ENCODE results near the gene ADAR. TPM values are rescaled to one million over a fixed set of nuclear protein-coding genes. Genes with fewer than 3 reads are reported as not detected.

Gene ADAR
- total RNA-seq, 2 experiments from 2014 or later = 377 to 398 TPM

DNA sequence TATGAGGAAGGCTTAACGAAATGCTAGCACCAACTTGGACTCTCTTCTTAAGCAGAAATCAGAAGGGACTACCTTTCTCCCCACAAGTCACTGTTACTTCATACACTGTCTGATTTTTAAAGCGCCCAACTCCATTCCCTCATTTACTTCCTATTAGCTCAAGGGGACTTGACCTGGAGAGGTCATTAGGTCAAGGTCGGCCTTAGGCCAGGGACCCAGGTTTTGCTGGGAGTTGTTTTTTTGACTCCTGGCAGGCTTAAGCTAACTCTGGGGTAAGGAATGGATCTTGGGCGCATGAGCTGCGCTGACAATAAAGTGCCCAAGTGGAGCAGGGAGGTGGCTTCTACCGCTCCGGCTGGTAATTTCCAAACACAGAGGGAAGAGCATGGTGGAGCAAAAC lies 16.8 kb downstream of the ADAR start:
- H3K9me3 Mint-ChIP-seq = no peaks in the 10 kb centered on the region
- no peak for DNase-seq

DNA sequence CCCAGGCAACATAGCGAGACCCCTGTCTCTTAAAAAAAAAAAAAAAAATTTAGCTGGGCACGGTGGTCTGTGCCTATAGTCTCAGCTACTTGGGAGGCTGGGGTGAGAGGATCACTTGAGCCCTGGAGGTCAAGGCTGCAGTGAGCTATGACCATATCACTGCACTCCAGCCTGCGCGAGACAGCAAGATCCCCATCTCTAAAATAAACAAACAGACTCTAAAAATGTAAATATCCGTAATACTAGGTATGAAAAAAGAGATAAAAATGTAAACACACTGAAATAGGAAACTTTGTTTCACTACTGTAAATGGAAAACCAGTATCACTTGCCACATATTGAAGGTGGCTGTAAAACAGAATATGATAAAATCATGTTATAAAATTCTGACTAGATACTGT lies 17.2 kb downstream of the ADAR start:
- CTCF ChIA-PET = no interaction called here
- Mint-ChIP-seq H3K27me3 (no peaks in the 10 kb centered on the region), H3K4me1 (peaks cover 12% of the 10 kb centered on the region), H3K4me3 (no peak overlapping the region), H3K36me3 (ENCODE audit: low read depth) (peaks cover 89% of the 10 kb centered on the region), H3K9me3 (no peaks in the 10 kb centered on the region), H3K27ac (no peak overlapping the region)
- POLR2A ChIA-PET = no interaction called here
- DNase-seq = no peak

More for the DNA sequence above, 16.8 kb downstream of the ADAR start:
- H3K36me3 Mint-ChIP-seq (ENCODE audit: low read depth) = peaks cover 89% of the 10 kb centered on the region
- H3K4me3 Mint-ChIP-seq = no peak overlapping the region
- POLR2A ChIA-PET = interaction anchor here (1.6 kb wide), 1 partner anchor 14 kb away, joined by 6 read pairs; no protein-coding TSS in a partner anchor
- no peaks in the 10 kb centered on the region for H3K27me3 Mint-ChIP-seq
- CTCF ChIA-PET = no interaction called here
- no peak overlapping the region for H3K27ac Mint-ChIP-seq
- H3K4me1 Mint-ChIP-seq = peaks cover 11% of the 10 kb centered on the region

GRCh38 chr1:154589780-154590179 lies 18.2 kb downstream of the ADAR start:
- Mint-ChIP-seq H3K27me3 (no peaks in the 10 kb centered on the region), H3K27ac (no peak overlapping the region), H3K4me3 (no peak overlapping the region), H3K36me3 (ENCODE audit: low read depth) (peaks cover 93% of the 10 kb centered on the region), H3K4me1 (peaks cover 20% of the 10 kb centered on the region), H3K9me3 (no peaks in the 10 kb centered on the region)
- DNase-seq = no peak
- POLR2A ChIA-PET = interaction anchor here (0.9 kb wide), 1 partner anchor 409 kb away, joined by 3 read pairs; no protein-coding TSS in a partner anchor
- CTCF ChIA-PET = interaction anchor here (1.3 kb wide), 1 partner anchor 30 kb away, joined by 4 read pairs; no protein-coding TSS in a partner anchor

- H3K4me3 Mint-ChIP-seq = no peak overlapping the region
- POLR2A ChIA-PET = interaction anchor here (0.9 kb wide), 1 partner anchor 22 kb away, joined by 3 read pairs; no protein-coding TSS in a partner anchor
- peaks cover 25% of the 10 kb centered on the region for H3K4me1 Mint-ChIP-seq
- no peaks in the 10 kb centered on the region for H3K27me3 Mint-ChIP-seq
- H3K36me3 Mint-ChIP-seq (ENCODE audit: low read depth) = peaks cover 98% of the 10 kb centered on the region
- H3K27ac Mint-ChIP-seq = no peak overlapping the region
- CTCF ChIA-PET = no interaction called here
- DNase-seq = no peak
- H3K9me3 Mint-ChIP-seq = no peaks in the 10 kb centered on the region
Observed at GRCh38 chr1:154586641-154587040, 21.3 kb downstream of the ADAR start.

GRCh38 chr1:154586231-154586630 lies 21.8 kb downstream of the ADAR start:
- CTCF ChIA-PET = no interaction called here
- no peak for DNase-seq
- peaks cover 25% of the 10 kb centered on the region for H3K4me1 Mint-ChIP-seq
- POLR2A ChIA-PET = interaction anchor here (0.9 kb wide), 1 partner anchor 22 kb away, joined by 3 read pairs; no protein-coding TSS in a partner anchor
- H3K27me3 Mint-ChIP-seq = no peaks in the 10 kb centered on the region
- peaks cover 95% of the 10 kb centered on the region for H3K36me3 Mint-ChIP-seq (ENCODE audit: low read depth)
- no peaks in the 10 kb centered on the region for H3K9me3 Mint-ChIP-seq
- no peak overlapping the region for H3K27ac Mint-ChIP-seq
- H3K4me3 Mint-ChIP-seq = no peak overlapping the region

GRCh38 chr1:154584267-154584994 lies 23.6 kb downstream of the ADAR start:
- H3K27me3 Mint-ChIP-seq = no peaks in the 10 kb centered on the region
- no peaks in the 10 kb centered on the region for H3K9me3 Mint-ChIP-seq
- no peak for DNase-seq
- peaks cover 25% of the 10 kb centered on the region for H3K4me1 Mint-ChIP-seq
- H3K27ac Mint-ChIP-seq = peak overlapping the region; percentile 47
- H3K4me3 Mint-ChIP-seq = no peak overlapping the region
- ChIA-PET CTCF (no interaction called here), POLR2A (interaction anchor here (1.0 kb wide), 1 partner anchor 21 kb away, joined by 3 read pairs; no protein-coding TSS in a partner anchor)
- H3K36me3 Mint-ChIP-seq (ENCODE audit: low read depth) = peaks cover 95% of the 10 kb centered on the region

GRCh38 chr1:154583773-154584172 lies 24.2 kb downstream of the ADAR start:
- no peak for DNase-seq
- no peak overlapping the region for H3K27ac Mint-ChIP-seq
- ChIA-PET CTCF (no interaction called here), POLR2A (interaction anchor here (1.0 kb wide), 1 partner anchor 21 kb away, joined by 3 read pairs; no protein-coding TSS in a partner anchor)
- no peaks in the 10 kb centered on the region for H3K9me3 Mint-ChIP-seq
- H3K4me3 Mint-ChIP-seq = no peak overlapping the region
- H3K36me3 Mint-ChIP-seq (ENCODE audit: low read depth) = peaks cover 95% of the 10 kb centered on the region
- no peaks in the 10 kb centered on the region for H3K27me3 Mint-ChIP-seq
- peaks cover 25% of the 10 kb centered on the region for H3K4me1 Mint-ChIP-seq

GRCh38 chr1:154582885-154583284 lies 25.1 kb downstream of the ADAR start:
- POLR2A ChIA-PET = no interaction called here
- no peak overlapping the region for H3K4me3 Mint-ChIP-seq
- H3K27ac Mint-ChIP-seq = no peak overlapping the region
- peaks cover 23% of the 10 kb centered on the region for H3K4me1 Mint-ChIP-seq
- CTCF ChIA-PET = no interaction called here
- peaks cover 93% of the 10 kb centered on the region for H3K36me3 Mint-ChIP-seq (ENCODE audit: low read depth)
- DNase-seq = no peak
- H3K9me3 Mint-ChIP-seq = no peaks in the 10 kb centered on the region
- no peaks in the 10 kb centered on the region for H3K27me3 Mint-ChIP-seq

GRCh38 chr1:154581766-154582165 lies 26.2 kb downstream of the ADAR start:
- H3K36me3 Mint-ChIP-seq (ENCODE audit: low read depth) = peaks cover 83% of the 10 kb centered on the region
- H3K4me3 Mint-ChIP-seq = no peak overlapping the region
- no peaks in the 10 kb centered on the region for H3K9me3 Mint-ChIP-seq
- POLR2A ChIA-PET = no interaction called here
- no peaks in the 10 kb centered on the region for H3K27me3 Mint-ChIP-seq
- no peak for DNase-seq
- no peak overlapping the region for H3K27ac Mint-ChIP-seq
- CTCF ChIA-PET = no interaction called here
- H3K4me1 Mint-ChIP-seq = peaks cover 18% of the 10 kb centered on the region

DNA sequence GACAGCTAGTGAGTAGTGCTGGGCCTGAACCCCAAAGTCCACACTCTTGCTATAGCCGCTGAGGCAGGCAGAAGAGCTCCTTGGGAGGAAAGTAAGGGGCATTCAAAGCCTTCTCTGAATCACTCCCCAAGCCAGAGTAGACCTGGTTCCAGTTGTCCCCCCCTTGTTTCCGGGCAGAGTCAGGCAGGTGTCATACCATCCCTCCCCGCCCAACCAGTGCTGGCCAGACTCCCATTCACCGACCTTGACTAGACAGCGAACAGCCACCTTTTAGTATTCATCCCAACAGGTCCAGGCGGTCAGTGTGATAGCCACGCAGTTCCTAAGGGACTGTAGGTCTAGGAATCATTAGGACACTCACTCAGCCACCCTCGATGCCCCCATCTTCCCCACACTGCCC lies 28.6 kb downstream of the ADAR start:
- no peak overlapping the region for H3K27ac Mint-ChIP-seq

DNA sequence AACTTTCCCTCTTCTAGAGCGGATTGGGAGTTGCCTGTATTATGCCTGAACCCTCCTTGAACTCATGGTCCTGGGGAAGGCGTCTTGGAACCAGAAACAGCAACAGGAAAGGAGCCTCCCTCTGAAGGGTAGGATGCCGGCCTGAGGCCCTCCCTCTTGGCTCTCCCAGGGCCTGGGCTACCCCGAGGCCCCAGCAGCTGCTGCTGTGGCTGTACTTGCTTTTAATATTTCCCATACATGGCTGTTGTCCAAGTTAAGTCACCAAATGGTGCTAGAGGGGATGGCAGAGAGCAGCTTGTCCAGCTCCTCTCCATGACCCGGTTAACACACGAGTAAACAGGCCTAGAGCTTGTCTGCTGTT lies 29.9 kb downstream of the ADAR start:
- H3K36me3 Mint-ChIP-seq (ENCODE audit: low read depth) = peaks cover 46% of the 10 kb centered on the region
- ChIA-PET POLR2A (interaction anchor here (0.6 to 1.9 kb wide), 3 partner anchors 10 to 35 kb away, joined by 3 to 6 read pairs (median 5); no protein-coding TSS in a partner anchor), CTCF (interaction anchor here (0.6 to 1.4 kb wide), 2 partner anchors 18 to 48 kb away, joined by 3 to 4 read pairs; no protein-coding TSS in a partner anchor)
- no peak overlapping the region for H3K27ac Mint-ChIP-seq
- DNase-seq = no peak
- no peaks in the 10 kb centered on the region for H3K9me3 Mint-ChIP-seq
- H3K27me3 Mint-ChIP-seq = peaks cover 5% of the 10 kb centered on the region
- H3K4me1 Mint-ChIP-seq = peaks cover 3% of the 10 kb centered on the region
- no peak overlapping the region for H3K4me3 Mint-ChIP-seq

More for the DNA sequence above, 28.6 kb downstream of the ADAR start:
- ChIA-PET POLR2A (interaction anchor here (1.9 kb wide), 1 partner anchor 16 kb away, joined by 5 read pairs; no protein-coding TSS in a partner anchor), CTCF (no interaction called here)
- H3K4me1 Mint-ChIP-seq = peaks cover 6% of the 10 kb centered on the region
- no peak for DNase-seq
- peaks cover 2% of the 10 kb centered on the region for H3K27me3 Mint-ChIP-seq
- no peak overlapping the region for H3K4me3 Mint-ChIP-seq
- H3K36me3 Mint-ChIP-seq (ENCODE audit: low read depth) = peaks cover 59% of the 10 kb centered on the region
- no peaks in the 10 kb centered on the region for H3K9me3 Mint-ChIP-seq

- POLR2A ChIA-PET = interaction anchor here (0.6 to 1.9 kb wide), 4 partner anchors 9 to 36 kb away, joined by 3 to 6 read pairs (median 4); no protein-coding TSS in a partner anchor
Observed at GRCh38 chr1:154577346-154578057, 30.5 kb downstream of the ADAR start.

More at GRCh38 chr1:154577346-154578057, 30.5 kb downstream of the ADAR start:
- peaks cover 5% of the 10 kb centered on the region for H3K27me3 Mint-ChIP-seq
- CTCF ChIA-PET = interaction anchor here (0.6 to 1.4 kb wide), 2 partner anchors 18 to 49 kb away, joined by 3 to 4 read pairs; no protein-coding TSS in a partner anchor
- no peak overlapping the region for H3K27ac Mint-ChIP-seq
- no peak for DNase-seq
- H3K36me3 Mint-ChIP-seq (ENCODE audit: low read depth) = peaks cover 40% of the 10 kb centered on the region
- H3K4me1 Mint-ChIP-seq = peaks cover 3% of the 10 kb centered on the region
- no peak overlapping the region for H3K4me3 Mint-ChIP-seq
- no peaks in the 10 kb centered on the region for H3K9me3 Mint-ChIP-seq
